ENCODE data around the gene NAT8L.

DNA sequence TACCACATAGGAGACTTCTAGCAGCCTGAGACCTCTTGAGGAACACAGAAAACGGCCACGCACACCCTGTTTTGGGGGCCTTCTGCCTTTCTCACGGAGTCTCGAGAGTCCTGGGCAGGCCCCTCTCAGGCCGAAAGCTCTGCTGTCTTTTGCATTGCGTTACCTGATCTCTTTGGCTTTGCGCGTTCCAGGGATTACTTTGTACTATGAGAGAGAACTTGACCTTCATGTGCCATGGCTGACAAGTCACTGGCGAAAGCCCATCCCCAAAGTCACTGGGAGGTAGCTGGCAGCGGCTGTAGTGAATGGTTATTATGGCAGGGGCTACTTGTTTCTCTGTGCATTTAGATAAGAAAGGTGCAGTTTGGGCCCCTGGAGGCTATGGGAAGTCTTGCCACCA lies 8.0 kb upstream of the NAT8L start:
- TF ChIP-seq, protein P1, sequence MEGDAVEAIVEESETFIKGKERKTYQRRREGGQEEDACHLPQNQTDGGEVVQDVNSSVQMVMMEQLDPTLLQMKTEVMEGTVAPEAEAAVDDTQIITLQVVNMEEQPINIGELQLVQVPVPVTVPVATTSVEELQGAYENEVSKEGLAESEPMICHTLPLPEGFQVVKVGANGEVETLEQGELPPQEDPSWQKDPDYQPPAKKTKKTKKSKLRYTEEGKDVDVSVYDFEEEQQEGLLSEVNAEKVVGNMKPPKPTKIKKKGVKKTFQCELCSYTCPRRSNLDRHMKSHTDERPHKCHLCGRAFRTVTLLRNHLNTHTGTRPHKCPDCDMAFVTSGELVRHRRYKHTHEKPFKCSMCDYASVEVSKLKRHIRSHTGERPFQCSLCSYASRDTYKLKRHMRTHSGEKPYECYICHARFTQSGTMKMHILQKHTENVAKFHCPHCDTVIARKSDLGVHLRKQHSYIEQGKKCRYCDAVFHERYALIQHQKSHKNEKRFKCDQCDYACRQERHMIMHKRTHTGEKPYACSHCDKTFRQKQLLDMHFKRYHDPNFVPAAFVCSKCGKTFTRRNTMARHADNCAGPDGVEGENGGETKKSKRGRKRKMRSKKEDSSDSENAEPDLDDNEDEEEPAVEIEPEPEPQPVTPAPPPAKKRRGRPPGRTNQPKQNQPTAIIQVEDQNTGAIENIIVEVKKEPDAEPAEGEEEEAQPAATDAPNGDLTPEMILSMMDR (IDR thresholded peaks at IDR 0.05 in 4 of 5, conservative IDR thresholded peaks at IDR 0.05 in 1 of 5): no peak
- TF ChIP-seq POLR2A (IDR thresholded peaks at IDR 0.05): no peak
